HCT116 (cell line): ENCODE results near the gene ZNF319. TPM values are rescaled to one million over a fixed set of nuclear protein-coding genes. Genes with fewer than 3 reads are reported as not detected.

Experiments used
- ATAC-seq: fragments of 200-7000 bp; cut with Tn5 transposase; 2 replicates; pipeline ENCODE4 v1.9.1; 2020; ENCODE audit warnings: mild to moderate bottlenecking, moderate library complexity
- BruUV-seq: library from RNA; stranded (reverse); fragments of 400-500 nt; replicated peaks from 2 replicates; lab custom pipeline; 2021; lab: Mats Ljungman, UMichigan
- CTCF ChIA-PET: fragments of 300-600 bp; sonication (Branson Sonifier 250); formaldehyde crosslinking; loops from one replicate; lab custom pipeline; 2021; ENCODE audit warnings: antibody characterized with exemption; lab: Charles Lee
- POLR2A ChIA-PET: fragments of 300-600, 350-600 bp; sonication (Branson Sonifier 250); formaldehyde crosslinking; loops from one replicate; lab custom pipeline; 2021; ENCODE audit warnings: antibody characterized with exemption; lab: Charles Lee
- RAD21 ChIA-PET, 2 experiments: fragments of 300-600 bp; sonication (Branson Sonifier 250); formaldehyde crosslinking; loops; one replicate each; lab custom pipeline; 2023; ENCODE audit warnings: low total read pairs in 2 of 2; ENCODE audit not compliant: uncharacterized antibody in 2 of 2, unreplicated experiment in 2 of 2, low non-redundant PET in 1 of 2; lab: Charles Lee
- DNase-seq: peaks from one replicate; pipeline ENCODE4 v3.0.0-alpha.2; 2010; ENCODE audit warnings: low read depth, low spot score
- H2AFZ ChIP-seq: fragments of 200-600 bp; shearing (Covaris generic), sonication (generic); 2 replicates; pipeline ENCODE4 v1.6.1; 2017; ENCODE audit warnings: low read depth, mixed run types, mixed read lengths, antibody characterized with exemption, low read length; ENCODE audit not compliant: poor library complexity, severe bottlenecking
- H3K27ac ChIP-seq: 2 replicates; pipeline ENCODE4 v1.5.1; 2012; ENCODE audit warnings: low read depth, low read length
- H3K27me3 ChIP-seq: fragments of 200-600 bp; sonication (generic); 2 replicates; pipeline ENCODE4 v1.6.1; 2016; ENCODE audit warnings: mixed run types, low read length, mixed read lengths; ENCODE audit not compliant: insufficient read depth
- H3K36me3 ChIP-seq, 2 experiments: fragments of 200-500 bp in 1 of 2; fragments of 200-600 bp in 1 of 2; sonication (Bioruptor generic) in 1 of 2; sonication (generic) in 1 of 2; 2 replicates each; pipeline versions ENCODE4 v1.5.1 to v1.6.1; 2014 to 2016; ENCODE audit warnings: low read length in 2 of 2, inconsistent platforms in 1 of 2, mixed read lengths in 1 of 2, mixed run types in 1 of 2; ENCODE audit not compliant: insufficient read depth in 2 of 2, control insufficient read depth in 1 of 2
- H3K4me1 ChIP-seq, 2 experiments: fragments of 200-600 bp in 1 of 2; sonication (generic) in 1 of 2; 2 replicates each; pipeline versions ENCODE4 v1.5.1 to v1.6.1; 2012 to 2017; ENCODE audit warnings: low read length in 2 of 2, inconsistent platforms in 1 of 2, mild to moderate bottlenecking in 1 of 2, mixed read lengths in 1 of 2, mixed run types in 1 of 2, moderate library complexity in 1 of 2; ENCODE audit not compliant: insufficient read depth in 2 of 2, control insufficient read depth in 1 of 2
- H3K4me2 ChIP-seq: fragments of 200-600 bp; sonication (generic); 2 replicates; pipeline ENCODE4 v1.6.1; 2017; ENCODE audit warnings: mixed run types, low read length, mixed read lengths
- H3K4me3 ChIP-seq, 2 experiments: fragments of 200-600 bp in 1 of 2; sonication (generic) in 1 of 2; replicated peaks in 1 of 2; 2 replicates each; pipeline ENCODE4 v1.5.1; 2011 to 2016; ENCODE audit warnings: low read length in 2 of 2, control low read depth in 1 of 2, low read depth in 1 of 2, mild to moderate bottlenecking in 1 of 2, mixed read lengths in 1 of 2, mixed run types in 1 of 2
- H3K79me2 ChIP-seq: fragments of 200-600 bp; sonication (generic); 2 replicates; pipeline ENCODE4 v1.6.1; 2017; ENCODE audit warnings: mild to moderate bottlenecking, mixed run types, low read length, moderate library complexity, mixed read lengths; ENCODE audit not compliant: insufficient read depth
- H3K9ac ChIP-seq: fragments of 200-600 bp; sonication (generic); 2 replicates; pipeline ENCODE4 v1.6.1; 2016; ENCODE audit warnings: low read length, mixed read lengths
- H3K9me2 ChIP-seq: fragments of 200-600 bp; sonication (generic), shearing (Covaris generic); 2 replicates; pipeline ENCODE4 v1.6.1; 2017; ENCODE audit warnings: mixed run types, mild to moderate bottlenecking, moderate library complexity; ENCODE audit not compliant: insufficient read depth
- H3K9me3 ChIP-seq, 2 experiments: fragments of 200-500 bp in 1 of 2; fragments of 200-600 bp in 1 of 2; sonication (Bioruptor generic) in 1 of 2; sonication (generic) in 1 of 2; 2 replicates each; pipeline ENCODE4 v1.6.1; 2014 to 2017; ENCODE audit warnings: low read length in 2 of 2, mixed read lengths in 2 of 2, inconsistent platforms in 1 of 2, low read depth in 1 of 2, mild to moderate bottlenecking in 1 of 2, mixed run types in 1 of 2, moderate library complexity in 1 of 2; ENCODE audit not compliant: control insufficient read depth in 1 of 2, insufficient read depth in 1 of 2
- H4K20me1 ChIP-seq: fragments of 200-600 bp; sonication (generic), shearing (Covaris generic); 2 replicates; pipeline ENCODE4 v1.6.1; 2017; ENCODE audit warnings: mixed run types, mild to moderate bottlenecking, moderate library complexity; ENCODE audit not compliant: insufficient read depth
- CEBPB ChIP-seq: IDR thresholded peaks from 2 replicates; pipeline ENCODE4 v1.6.1; 2012; ENCODE audit warnings: low read depth
- CTCF ChIP-seq, 3 experiments: fragments of 200-600 bp in 1 of 3; sonication (generic) in 1 of 3; IDR thresholded peaks in 2 of 3; conservative IDR thresholded peaks in 1 of 3; 2 replicates each; pipeline ENCODE4 v1.5.1; 2012 to 2017; ENCODE audit warnings: low read depth in 2 of 3, low read length in 2 of 3, antibody characterized with exemption in 1 of 3, borderline replicate concordance in 1 of 3, control low read depth in 1 of 3, mild to moderate bottlenecking in 1 of 3, mixed read lengths in 1 of 3, mixed run types in 1 of 3, moderate library complexity in 1 of 3; ENCODE audit not compliant: insufficient read depth in 1 of 3
- ELF1 ChIP-seq: IDR thresholded peaks from 2 replicates; pipeline ENCODE4 v1.6.1; 2012; ENCODE audit warnings: low read depth, borderline replicate concordance
- EZH2 ChIP-seq: fragments of 200-600 bp; sonication (generic); IDR thresholded peaks from 2 replicates; pipeline ENCODE4 v1.6.1; 2017; ENCODE audit warnings: antibody characterized with exemption, mixed run types
- EZH2phosphoT487 ChIP-seq: fragments of 200-600 bp; IDR thresholded peaks from 2 replicates; pipeline ENCODE4 v1.6.1; 2018; ENCODE audit warnings: antibody characterized with exemption, borderline replicate concordance
- FOSL1 ChIP-seq: IDR thresholded peaks from 2 replicates; pipeline ENCODE4 v1.6.1; 2012; ENCODE audit warnings: low read depth
- JUND ChIP-seq: IDR thresholded peaks from 2 replicates; pipeline ENCODE4 v1.6.1; 2012
- POLR2A ChIP-seq: IDR thresholded peaks from 2 replicates; pipeline ENCODE4 v1.7.0; 2011; ENCODE audit warnings: borderline replicate concordance; ENCODE audit not compliant: insufficient read depth, insufficient read length; ENCODE audit errors: extremely low read depth
- RAD21 ChIP-seq: IDR thresholded peaks from 2 replicates; pipeline ENCODE4 v1.6.1; 2012; ENCODE audit warnings: low read depth, mild to moderate bottlenecking
- REST ChIP-seq: IDR thresholded peaks from 2 replicates; pipeline ENCODE4 v1.6.1; 2012; ENCODE audit warnings: low read depth
- SIN3A ChIP-seq: IDR thresholded peaks from 2 replicates; pipeline ENCODE4 v1.6.1; 2012; ENCODE audit warnings: low read depth
- SP1 ChIP-seq: IDR thresholded peaks from 2 replicates; pipeline ENCODE4 v1.6.1; 2012; ENCODE audit warnings: low read depth
- TCF7L2 ChIP-seq: IDR thresholded peaks from 2 replicates; pipeline ENCODE4 v1.7.0; 2011; ENCODE audit warnings: borderline replicate concordance, inconsistent platforms; ENCODE audit not compliant: insufficient read depth, insufficient read length; ENCODE audit errors: extremely low read depth
- YY1 ChIP-seq: IDR thresholded peaks from 2 replicates; pipeline ENCODE4 v1.6.1; 2011; ENCODE audit warnings: low read length, low read depth, moderate library complexity, mild to moderate bottlenecking; ENCODE audit not compliant: insufficient replicate concordance; ENCODE audit errors: extremely low read depth
- ZNF274 ChIP-seq: fragments of 200-500 bp; sonication (Bioruptor generic); IDR thresholded peaks from 2 replicates; pipeline ENCODE4 v1.6.1; 2014; ENCODE audit warnings: mild to moderate bottlenecking, low read depth, low read length, inconsistent platforms
- intact Hi-C: fragments of 100-400 bp; cut with micrococcal nuclease; formaldehyde crosslinking; loops from 2 replicates; pipeline ENCODE4 v1.10.0; 2022
- total RNA-seq: library from RNA; stranded (reverse); gene quantifications from one replicate; pipeline ENCODE4 v1.2.1, GENCODE V29; 2021; ENCODE audit not compliant: unreplicated experiment

The ZNF319 gene
- total RNA-seq, 1 experiment from 2014 or later = 7.1 TPM

GRCh38 chr16:58034774-58035173 lies 34.3 kb upstream of the ZNF319 start:
- POLR2A ChIA-PET = no interaction called here
- no peak overlapping the region for H3K9ac ChIP-seq
- no peak for DNase-seq

GRCh38 chr16:58034128-58034685 lies 33.7 kb upstream of the ZNF319 start:
- POLR2A ChIA-PET = no interaction called here
- Histone ChIP-seq H3K9me2 (no peaks in the 10 kb centered on the region), H3K4me1 (peaks cover 0 to 3% of the 10 kb centered on the region in 2 experiments; a peak in 1 of 4 replicates), H3K27ac (no peak overlapping the region), H3K27me3 (no peaks in the 10 kb centered on the region), H3K79me2 (peaks cover 14% of the 10 kb centered on the region; the same call in 1 of the 2 replicates), H3K4me3 (no peak overlapping the region), H3K9ac (no peak overlapping the region), H4K20me1 (no peaks in the 10 kb centered on the region), H3K9me3 (no peaks in the 10 kb centered on the region), H3K36me3 (peaks cover 0 to 5% of the 10 kb centered on the region in 2 experiments; a peak in 2 of 4 replicates), H2AFZ (no peak overlapping the region), H3K4me2 (no peak overlapping the region)
- ATAC-seq = no peak
- no peak for TF ChIP-seq CEBPB
- no peak for TF ChIP-seq POLR2A
- TF ChIP-seq YY1 = no peak
- no peak for TF ChIP-seq REST
- no peak for TF ChIP-seq TCF7L2
- TF ChIP-seq EZH2 = no peak
- no peak for TF ChIP-seq EZH2phosphoT487
- TF ChIP-seq SIN3A = no peak
- TF ChIP-seq SP1 = no peak
- TF ChIP-seq FOSL1 = no peak
- no peak for TF ChIP-seq ZNF274
- no peak for TF ChIP-seq CTCF (IDR thresholded peaks at IDR 0.05 in 2 of 3, conservative IDR thresholded peaks at IDR 0.05 in 1 of 3; ENCODE audit: borderline replicate concordance in 1 of 3, insufficient read depth in 1 of 3, low read depth in 2 of 3, low read length in 2 of 3)
- TF ChIP-seq ELF1 = no peak
- RAD21 ChIA-PET = interaction anchor here in 1 of 2 experiments (0.6 kb wide), 1 partner anchor 548 kb away, joined by 6 read pairs; no protein-coding TSS in a partner anchor
- no peak for DNase-seq
- CTCF ChIA-PET = interaction anchor here (1.6 kb wide), 1 partner anchor 63 kb away, joined by 4 read pairs; no protein-coding TSS in a partner anchor
- no TSS peak for BruUV-seq
- intact Hi-C loops = no loop called here

More at GRCh38 chr16:58034774-58035173, 34.3 kb upstream of the ZNF319 start:
- Histone ChIP-seq H3K27ac (no peak overlapping the region), H2AFZ (no peak overlapping the region)
- no peak for ATAC-seq
- no peak for TF ChIP-seq RAD21
- no peak for TF ChIP-seq EZH2phosphoT487
- no peak for TF ChIP-seq JUND
- TF ChIP-seq, all 23 proteins: peak for 0
- ChIA-PET CTCF (interaction anchor here (1.6 kb wide), 1 partner anchor 63 kb away, joined by 4 read pairs; no protein-coding TSS in a partner anchor), RAD21 (no interaction called here)
- Histone ChIP-seq H3K9me3 (no peaks in the 10 kb centered on the region), H3K36me3 (peaks cover 5% of the 10 kb centered on the region in 2 experiments; a peak in 2 of 4 replicates), H4K20me1 (no peaks in the 10 kb centered on the region), H3K4me3 (no peak overlapping the region), H3K4me1 (peaks cover 0 to 3% of the 10 kb centered on the region in 2 experiments; a peak in 1 of 4 replicates), H3K27me3 (no peaks in the 10 kb centered on the region), H3K79me2 (peaks cover 8% of the 10 kb centered on the region; the same call in 1 of the 2 replicates), H3K4me2 (no peak overlapping the region), H3K9me2 (no peaks in the 10 kb centered on the region)
- intact Hi-C loops = no loop called here
- BruUV-seq = no TSS peak
